HG03575 (cell line): ENCODE measurements around the gene KIF3A.

ENCODE experiments used
- ATAC-seq: cut with Tn5 transposase; IDR thresholded peaks from one replicate; pipeline ENCODE4 v1.9.1; 2021; ENCODE audit not compliant: unreplicated experiment, insufficient number of reproducible peaks, low FRiP score; ENCODE audit errors: extremely low read depth

KIF3A gene

DNA sequence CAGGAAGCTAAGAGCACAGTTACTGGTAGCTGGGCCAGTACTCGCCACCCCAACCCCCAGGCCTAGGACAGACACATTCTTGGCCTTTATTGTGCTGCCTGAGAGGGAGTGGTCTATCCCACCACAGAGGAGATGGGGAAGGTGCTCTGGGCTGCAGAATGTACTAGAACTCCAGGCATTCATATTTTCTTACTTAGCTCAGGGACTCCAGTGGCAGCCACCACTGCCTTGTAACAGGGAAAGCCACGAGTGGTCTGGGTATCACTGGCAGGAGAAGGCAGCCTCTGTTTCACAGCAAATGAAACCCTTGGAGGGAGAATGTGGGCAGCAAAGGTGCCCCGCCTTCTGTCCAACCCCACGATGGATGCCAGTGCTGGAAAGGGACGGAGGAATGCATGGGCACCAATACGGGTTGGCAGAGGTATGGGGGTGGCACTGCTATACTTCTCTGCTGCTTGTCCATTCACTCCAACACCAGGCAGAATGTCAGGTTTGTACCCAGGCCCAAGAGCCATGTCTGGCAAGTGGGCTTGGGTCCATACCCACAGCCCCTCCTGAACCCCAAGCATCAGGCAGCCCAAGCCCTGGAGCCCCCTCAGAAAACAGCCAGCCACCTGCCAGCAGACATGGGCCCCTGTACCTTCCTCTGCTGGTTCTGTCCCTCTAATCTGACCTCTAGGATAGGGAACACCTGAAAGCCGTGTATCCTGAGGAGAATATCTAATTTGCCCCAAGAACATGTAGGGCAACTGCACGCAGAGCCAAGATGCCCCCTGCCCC lies 35.1 kb upstream of the KIF3A start:
- ATAC-seq: no peak

- no peak for ATAC-seq
Observed at GRCh38 chr5:132771503-132771998, 34.2 kb upstream of the KIF3A start.

GRCh38 chr5:132770476-132771159 lies 33.3 kb upstream of the KIF3A start:
- ATAC-seq: no peak

DNA sequence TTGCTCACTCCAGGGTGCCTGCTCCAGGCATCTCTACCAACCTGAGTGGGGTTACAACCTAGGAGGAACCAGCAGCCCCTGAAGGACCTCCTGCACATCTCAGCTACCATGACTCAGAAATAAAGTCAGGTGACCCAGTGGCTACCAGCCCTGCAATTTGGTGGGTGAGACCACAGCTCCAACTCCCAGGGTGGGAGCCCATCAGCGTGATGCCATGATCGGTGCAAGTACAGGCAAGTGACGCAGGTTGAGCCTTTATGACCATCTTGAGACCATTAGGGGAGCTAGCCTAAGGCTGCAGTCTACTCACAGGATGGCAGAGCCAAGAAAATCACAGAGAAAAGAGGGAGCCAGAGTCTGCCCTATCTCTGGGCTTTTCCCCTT lies 31.1 kb upstream of the KIF3A start:
- ATAC-seq: no peak

DNA sequence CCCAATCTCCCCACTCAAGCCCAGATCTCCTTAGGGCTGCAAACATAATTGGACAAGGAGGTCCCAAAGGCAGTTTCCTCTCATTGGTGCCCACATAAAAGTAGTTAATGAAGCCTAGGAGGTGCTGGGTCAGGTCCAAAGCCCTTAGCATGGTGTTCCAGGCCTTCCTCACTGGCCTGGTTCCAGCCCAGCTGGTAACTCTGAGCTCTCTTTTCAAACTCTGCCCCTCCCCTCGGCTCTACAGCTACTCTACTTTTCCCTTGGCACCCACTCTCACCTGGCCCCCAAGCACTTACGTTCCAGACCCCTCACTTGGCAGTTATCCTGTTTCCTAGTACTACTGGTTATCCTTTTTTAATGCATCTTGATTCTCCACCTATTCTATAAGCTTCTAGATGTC lies 29.8 kb upstream of the KIF3A start:
- ATAC-seq: no peak

DNA sequence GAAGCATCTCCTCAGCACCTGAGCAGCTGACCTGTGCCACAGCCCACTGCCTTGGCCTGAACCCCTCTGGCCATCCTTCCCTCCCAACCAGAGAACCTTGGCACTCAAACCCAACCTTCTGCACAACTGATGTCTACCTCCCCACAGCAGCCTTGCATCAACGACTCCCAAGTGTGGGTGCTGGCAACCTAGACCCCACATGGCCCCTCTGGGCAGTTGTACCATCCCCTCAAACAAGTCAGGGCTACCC lies 29.4 kb upstream of the KIF3A start:
- ATAC-seq: no peak

GRCh38 chr5:132766020-132766805 lies 28.9 kb upstream of the KIF3A start:
- no peak for ATAC-seq

GRCh38 chr5:132765311-132766019 lies 28.1 kb upstream of the KIF3A start:
- no peak for ATAC-seq

DNA sequence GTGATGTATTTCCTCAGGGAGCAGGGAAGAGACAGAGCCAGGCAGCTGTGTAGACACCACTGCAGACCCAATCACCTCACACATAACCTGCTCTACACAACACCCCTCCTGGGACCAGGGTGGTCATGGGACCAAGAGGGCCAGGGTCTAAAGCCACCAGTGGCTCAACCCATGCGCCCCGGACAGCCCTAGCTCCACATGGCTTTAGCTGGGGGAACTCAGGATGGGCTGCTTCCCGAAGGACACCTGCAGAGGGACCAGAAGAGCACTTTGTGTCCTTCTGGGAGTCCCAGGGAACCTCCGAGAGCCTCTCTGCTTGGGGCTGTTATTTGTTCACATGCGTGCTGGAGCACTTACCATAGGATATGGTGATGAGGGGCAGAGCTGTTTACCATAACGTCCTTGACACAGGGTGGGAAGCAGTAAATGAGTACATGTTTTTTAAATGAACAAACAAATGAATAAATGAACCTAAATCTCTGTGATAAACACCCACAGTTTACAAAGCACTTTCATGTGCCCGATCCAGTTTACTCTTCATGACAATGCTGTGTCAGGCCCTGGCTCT lies 27.4 kb upstream of the KIF3A start:
- ATAC-seq: no peak

- ATAC-seq: no peak
Observed at GRCh38 chr5:132764051-132764450, 26.7 kb upstream of the KIF3A start.

DNA sequence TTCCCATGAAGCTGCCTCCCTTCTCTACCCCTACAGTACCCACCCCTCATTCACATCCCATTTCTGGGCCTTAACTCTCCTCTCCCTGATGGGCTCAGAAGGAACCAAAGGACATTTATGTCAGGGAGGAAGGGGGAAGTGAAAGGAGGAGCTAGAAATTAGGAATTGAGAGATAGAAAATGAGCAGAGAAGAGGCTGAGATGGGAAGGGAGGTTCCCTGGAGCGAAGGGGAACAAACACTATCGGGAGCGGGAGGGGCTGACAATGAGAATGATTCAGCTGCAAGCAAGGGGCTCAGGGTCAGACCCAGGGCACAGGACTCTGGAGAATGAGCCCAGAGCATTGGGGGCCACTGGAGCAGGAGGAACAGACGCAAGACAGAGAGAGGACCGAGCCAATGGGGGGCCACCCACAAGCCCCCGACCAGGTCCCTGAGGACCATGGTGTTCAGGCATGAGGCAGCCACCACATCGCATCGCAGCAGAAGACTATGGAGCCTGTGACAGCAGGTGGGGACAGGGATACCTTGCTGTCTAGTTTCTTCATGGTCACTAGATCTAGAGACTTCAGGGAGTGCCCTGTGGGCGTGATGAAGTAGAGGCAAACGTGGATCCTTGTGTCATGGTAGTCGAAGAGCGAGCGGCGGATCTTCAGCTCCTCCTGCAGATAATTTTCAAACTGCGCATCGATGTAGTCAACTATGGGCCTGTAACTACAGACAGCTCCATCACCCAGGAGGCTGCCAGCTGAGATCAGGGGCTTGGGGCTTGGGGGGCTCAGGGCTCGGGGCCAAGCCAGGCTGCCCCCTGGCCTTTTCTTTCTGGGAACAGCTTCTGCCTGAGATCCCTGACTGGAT lies 26.1 kb upstream of the KIF3A start:
- ATAC-seq: no peak

DNA sequence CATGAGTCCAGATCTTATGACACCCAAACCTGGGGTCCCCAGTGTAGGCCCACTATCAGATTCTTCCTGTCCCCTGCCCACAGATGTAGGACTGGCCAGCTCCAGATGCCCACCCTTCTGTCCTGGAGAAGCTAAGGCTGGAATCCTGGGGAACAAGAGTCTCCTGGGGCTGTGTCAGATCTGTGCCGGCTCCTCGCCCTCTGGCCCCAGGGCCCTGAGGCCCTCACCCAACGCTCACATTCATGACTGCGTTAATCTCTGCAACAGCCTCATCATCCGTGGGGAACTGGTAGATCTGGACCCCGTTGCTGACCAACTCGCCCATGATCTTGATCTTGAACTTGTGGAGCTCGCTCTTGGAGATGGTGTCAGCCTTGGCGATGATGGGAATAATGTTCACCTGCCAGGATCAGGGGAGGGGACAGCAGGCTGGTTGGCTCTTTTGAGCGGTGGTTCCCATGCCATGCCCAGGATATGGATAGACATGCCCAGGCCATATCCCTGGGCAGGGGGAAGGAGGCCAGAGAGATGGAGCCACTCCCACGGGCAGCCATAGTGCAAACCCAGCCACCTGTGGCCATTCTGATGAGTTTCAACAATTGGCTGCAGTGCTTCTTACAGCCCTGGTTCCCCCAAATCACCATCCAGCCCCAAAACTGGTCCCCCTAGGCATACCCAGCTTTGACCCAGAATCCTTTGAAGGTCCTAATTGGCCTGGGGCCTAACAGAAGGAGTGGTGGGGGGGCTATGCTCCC lies 25.1 kb upstream of the KIF3A start:
- no peak for ATAC-seq

- no peak for ATAC-seq
Observed at GRCh38 chr5:132761321-132762240, 24.2 kb upstream of the KIF3A start.

DNA sequence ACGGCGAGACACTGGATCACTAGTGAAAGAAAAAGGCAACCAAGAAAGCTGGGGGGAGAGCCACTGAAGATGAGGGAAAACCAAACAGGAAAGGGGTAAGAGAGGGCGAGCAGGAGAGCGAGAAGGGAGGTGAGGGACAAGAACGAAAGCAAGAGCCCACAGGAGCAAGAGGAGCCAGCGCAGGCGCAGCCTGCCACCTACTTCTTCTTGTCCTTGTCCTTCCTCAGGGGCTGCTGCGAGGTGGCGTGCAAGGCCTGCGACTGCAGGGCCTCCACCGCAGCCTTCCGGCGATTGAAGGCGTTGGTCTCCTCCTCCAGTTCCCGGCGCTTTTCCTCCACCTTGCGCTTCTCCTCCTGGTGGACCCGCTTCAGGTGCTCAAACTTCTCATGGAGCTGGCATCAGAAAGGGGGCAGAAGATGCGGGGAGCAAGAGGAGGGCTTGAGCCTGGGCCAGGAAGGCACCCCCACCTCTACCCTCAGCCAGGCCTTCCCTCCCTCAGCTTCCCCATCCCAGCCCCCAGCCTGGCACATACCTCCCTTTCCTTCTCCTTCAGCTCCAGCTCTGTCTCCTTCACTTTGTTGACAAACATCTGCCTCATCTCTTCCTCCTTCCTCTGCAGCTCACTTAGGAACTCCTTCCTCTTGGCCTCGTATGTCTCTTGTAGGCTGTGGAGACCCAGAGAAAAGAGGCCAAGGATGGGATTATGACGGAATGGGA lies 23.4 kb upstream of the KIF3A start:
- ATAC-seq: no peak

GRCh38 chr5:132760049-132760420 lies 22.7 kb upstream of the KIF3A start:
- ATAC-seq: no peak
